GM18505 (cell line): ENCODE measurements around the gene LGALS14.
"Not testable (repeated sequence)": the region's sequence is repeated elsewhere in the genome, so short reads cannot be mapped to it uniquely, and the experiment has no call there.

Experiments used
- ATAC-seq: cut with Tn5 transposase; IDR thresholded peaks from one replicate; pipeline ENCODE4 v1.9.1; 2021; ENCODE audit not compliant: unreplicated experiment
- POLR2A ChIP-seq: IDR thresholded peaks from 4 replicates; pipeline ENCODE4 v1.6.1; 2011; ENCODE audit warnings: borderline replicate concordance; ENCODE audit not compliant: insufficient read depth, insufficient read length; ENCODE audit errors: extremely low read depth

Gene LGALS14

DNA sequence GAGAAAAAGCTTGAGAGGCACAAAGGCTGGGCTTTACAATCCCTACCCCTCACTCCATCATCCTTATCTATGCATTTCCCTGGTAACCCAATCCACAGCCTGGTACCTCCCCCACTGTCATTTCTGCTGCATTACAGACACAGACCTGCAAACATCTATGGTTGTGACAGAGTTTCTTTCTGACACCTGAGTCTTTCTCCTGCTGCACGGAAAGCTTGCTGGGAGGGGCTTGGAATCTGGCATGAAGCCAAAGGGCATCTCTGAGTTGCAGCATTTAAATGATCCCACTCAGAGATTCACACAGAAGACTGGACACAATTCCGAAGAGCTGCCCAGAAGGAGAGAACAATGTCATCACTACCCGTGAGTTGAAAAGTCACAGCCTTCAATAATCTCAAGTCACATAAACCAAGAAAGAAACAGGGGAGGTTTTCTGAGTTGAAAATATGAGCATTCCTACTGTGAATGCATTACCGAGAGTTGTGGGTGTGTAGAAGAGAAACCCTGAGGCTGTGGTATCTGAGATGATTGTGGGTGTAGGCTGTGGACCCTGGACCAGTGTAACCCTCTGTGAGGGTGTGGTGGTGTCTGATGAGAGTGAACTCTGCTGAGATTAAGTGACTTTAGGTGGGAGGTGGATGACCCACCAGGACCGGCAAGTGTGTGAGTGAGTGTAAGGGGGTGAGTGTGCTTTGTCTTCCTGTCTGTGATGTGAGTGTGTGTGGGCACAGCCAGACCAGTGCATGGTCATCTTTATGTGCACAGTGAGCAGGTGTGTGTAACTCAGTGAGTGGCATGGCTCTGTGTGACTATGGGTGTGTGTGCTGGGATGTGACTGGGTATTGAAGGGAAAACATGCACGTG is at the start of gene LGALS14:
LGALS14 (plus strand) TSS at position 301 of the 864 bp plus-strand sequence; CDS start at position 349, 48 bp downstream.
- no peak for ATAC-seq
- TF ChIP-seq POLR2A: peak; percentile 49

DNA sequence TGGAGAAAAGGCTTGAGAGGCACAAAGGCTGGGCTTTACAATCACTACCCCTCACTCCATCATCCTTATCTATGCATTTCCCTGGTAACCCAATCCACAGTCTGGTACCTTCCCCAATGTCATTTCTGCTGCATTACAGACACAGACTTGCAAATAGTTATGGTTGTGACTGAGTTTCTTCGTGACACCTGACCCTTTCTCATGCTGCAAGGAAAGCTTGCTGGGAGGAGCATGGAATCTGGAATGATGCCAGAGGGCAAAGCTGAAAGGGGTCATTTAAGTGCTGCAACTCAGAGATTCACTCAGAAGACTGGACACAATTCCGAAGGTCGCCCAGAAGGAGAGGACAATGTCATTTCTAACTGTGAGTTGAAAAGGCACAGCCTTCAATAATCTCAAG is 48.7 kb upstream of the LGALS14 start, which contains the start of gene LGALS16:
LGALS16 (plus strand) TSS at position 301 of the 400 bp plus-strand sequence; CDS start at position 350, 49 bp downstream.
- no peak for ATAC-seq
- no peak for TF ChIP-seq POLR2A

GRCh38 chr19:39659791-39660190 is 44.5 kb upstream of the LGALS14 start:
- ATAC-seq: no peak
- no peak for TF ChIP-seq POLR2A

GRCh38 chr19:39660661-39661060 is 43.6 kb upstream of the LGALS14 start:
- TF ChIP-seq POLR2A: no peak
- no peak for ATAC-seq

DNA sequence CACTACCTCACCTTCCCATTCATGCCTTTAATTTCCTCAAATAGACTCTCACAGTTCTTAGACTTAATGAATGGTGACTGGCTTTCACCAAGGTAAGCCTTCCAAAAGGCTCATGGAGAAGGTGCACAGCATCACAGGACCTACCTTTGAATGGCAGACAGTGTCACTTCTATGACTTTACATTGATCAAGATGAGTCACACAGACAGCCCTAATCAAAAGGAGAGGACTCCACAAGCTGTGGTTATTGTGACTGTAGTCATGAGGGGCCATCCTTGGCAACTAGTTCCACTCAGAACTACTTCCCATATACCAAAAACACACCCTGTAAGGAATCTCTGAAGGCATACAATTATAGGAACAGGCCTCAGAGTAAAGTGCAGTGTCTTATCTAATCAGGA is 42.7 kb upstream of the LGALS14 start:
- no peak for ATAC-seq
- TF ChIP-seq POLR2A: no peak

DNA sequence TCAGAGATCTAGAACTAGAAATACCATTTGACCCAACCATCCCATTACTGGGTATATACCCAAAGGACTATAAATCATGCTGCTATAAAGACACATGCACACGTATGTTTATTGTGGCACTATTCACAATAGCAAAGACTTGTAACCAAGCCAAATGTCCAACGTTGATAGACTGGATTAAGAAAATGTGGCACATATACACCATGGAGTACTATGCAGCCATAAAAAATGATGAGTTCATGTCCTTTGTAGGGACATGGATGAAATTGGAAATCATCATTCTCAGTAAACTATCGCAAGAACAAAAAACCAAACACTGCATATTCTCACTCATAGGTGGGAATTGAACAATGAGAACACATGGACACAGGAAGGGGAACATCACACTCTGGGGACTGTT is 34.4 kb upstream of the LGALS14 start:
- not testable (repeated sequence) for ATAC-seq

DNA sequence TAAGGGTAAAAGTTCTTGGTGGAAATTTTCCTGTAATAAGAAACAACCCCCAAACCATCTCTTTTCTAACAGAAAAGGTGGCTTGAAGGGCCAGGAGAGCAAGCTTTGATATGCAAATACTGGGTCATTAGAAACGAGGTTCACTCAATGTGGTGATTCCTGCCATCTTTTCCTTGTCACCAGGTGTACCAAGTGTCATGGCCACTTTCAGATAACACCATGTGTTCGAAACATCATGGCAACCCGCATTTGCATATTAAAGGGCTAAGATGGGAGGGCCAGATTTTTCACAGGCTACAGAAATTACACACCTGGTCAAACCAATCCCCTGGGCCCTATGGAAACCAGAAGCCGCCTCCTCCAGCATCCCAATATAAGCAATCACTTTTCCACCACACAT is 33.3 kb upstream of the LGALS14 start:
- no peak for TF ChIP-seq POLR2A
- ATAC-seq: no peak

DNA sequence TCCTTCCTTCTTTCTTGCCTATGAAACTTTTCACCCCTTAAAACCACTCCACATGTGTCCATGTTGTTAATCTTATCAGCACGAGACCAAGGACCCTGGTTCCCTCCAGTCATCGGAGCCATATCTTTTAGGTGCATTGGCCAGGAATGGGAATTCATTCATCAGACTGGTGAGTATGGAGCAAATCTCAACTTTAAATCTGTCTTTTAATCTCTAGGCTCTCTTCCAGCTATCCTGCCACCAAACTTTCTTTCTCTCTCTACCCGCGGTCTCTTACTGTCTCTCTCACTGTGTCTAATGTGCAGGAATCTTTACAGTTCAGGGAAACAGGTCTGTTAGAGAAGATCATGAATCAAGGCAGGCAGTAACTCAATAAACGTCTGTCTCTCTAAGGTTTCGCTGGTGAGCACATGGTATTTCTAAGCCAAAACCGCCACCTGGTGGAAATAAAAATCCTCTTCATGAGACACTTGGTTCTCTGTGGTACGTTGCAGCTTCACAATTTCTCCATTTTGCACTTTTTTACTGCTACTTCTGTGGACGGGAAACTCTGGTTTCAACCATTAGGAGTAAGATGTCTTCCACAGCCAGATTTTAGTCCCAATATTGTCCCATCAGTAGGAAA is 32.4 kb upstream of the LGALS14 start:
- no peak for ATAC-seq
- TF ChIP-seq POLR2A: no peak

DNA sequence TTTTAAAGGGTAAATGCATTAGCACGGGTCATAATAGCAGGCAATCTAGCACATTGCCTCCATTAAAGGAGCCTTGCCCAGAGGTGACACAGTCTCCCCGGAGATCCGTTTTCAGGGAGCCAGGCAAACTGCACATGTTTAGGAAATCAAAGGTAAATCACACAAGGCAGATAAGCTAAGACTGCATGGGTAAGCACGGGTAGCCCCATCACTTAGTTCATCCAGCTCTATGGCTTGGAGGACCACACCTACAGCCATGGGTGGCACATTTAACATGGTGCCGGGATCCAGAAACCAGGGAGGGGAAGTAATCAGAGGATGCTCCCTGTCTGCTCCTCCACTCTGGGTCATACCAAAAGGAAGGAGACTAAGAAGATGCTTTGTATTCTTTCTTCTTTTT is 31.8 kb upstream of the LGALS14 start:
- TF ChIP-seq POLR2A: no peak
- ATAC-seq: no peak

DNA sequence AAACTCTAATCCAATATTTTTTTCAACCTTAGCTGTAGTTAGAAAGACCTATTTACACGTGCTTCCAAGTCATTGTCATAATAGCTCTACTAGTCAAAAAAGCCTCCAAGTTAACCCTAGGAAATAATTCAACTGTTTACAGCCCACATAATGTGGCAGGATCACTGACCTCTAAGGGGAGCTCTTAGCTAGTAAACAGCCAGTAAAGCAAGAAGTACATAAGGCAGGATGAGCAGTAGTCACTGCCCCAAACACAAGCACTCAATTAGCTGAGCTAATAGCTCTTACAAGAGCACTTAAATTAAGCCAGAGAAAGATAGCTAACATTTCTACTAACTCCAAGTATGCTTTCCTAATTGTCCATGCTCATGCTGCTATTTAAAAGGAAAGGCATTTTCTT is 30.4 kb upstream of the LGALS14 start:
- not testable (repeated sequence) for ATAC-seq

GRCh38 chr19:39676004-39676403 is 28.3 kb upstream of the LGALS14 start:
- TF ChIP-seq POLR2A: no peak
- no peak for ATAC-seq

DNA sequence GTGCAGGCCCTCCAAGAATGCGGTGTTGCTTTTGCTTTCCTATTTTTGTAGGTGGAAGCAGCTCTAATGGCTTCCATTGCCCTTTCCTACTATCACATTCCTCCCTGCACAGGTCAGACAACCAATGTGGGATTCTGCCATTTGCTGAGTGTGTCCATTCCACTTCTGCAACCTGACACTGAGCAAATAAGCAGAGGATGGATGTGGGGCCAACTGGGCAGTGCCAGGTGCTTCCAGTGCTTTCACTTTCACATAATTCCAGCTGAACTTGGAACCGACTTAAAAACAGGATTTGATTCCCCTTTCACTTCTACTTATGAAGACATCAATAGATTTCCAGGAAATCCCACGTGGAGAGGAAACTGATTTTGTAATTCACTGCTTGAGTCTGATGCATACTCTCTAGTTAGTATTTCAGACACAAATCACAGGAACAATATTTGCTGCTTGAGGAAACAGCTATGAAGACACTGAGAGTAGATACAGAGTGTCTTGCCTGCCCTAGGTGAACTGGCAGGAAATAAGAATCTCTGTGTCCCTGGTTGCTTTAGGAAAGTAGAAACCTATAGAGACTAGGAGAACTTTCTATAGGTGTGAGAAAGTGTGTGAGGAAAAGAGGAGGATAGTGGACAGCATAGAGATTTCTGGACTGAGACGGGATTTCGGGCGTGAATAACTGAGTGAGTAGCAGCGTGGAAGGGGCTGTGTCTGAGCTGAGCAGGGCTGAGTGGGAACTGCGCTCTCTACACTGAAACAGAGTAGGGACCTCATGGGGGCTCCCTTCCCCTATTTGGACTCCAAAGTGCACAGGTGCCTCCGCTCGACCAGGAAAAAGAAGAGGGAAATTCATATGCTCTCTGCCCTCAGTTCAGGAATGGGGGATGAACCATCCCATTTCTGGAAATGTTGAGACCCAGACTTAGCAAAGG is 26.1 kb upstream of the LGALS14 start:
- no peak for ATAC-seq
- TF ChIP-seq POLR2A: no peak

- peak; percentile 80 for TF ChIP-seq POLR2A
- no peak for ATAC-seq
Observed at GRCh38 chr19:39679056-39679790, 25.1 kb upstream of the LGALS14 start.

DNA sequence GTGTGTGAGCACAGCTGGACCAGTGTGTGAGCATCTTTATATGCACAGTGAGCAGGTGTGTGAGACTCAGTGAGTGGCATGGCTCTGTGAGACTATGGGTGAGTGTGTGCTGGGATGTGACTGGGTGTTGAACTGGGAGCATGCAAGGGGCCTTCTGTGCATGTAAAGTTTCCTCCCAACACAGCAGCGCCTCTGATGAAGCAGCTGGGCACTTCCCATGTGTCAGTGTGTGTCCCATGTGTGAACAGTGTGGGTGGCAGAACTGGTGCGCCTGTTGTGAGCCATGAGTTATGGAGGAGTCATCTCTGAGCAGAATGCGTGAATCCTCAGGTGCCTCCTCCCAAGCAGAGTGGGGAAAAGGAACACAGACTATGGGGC is 24.5 kb upstream of the LGALS14 start:
- TF ChIP-seq POLR2A: peak; percentile 62
- no peak for ATAC-seq
